ENCODE data around the gene RPL18. TPM values are rescaled to one million over a fixed set of nuclear protein-coding genes. Genes with fewer than 3 reads are reported as not detected.

Gene RPL18
- total and polyA plus RNA-seq, 2 donors = 2,287 to 2,606 TPM

DNA sequence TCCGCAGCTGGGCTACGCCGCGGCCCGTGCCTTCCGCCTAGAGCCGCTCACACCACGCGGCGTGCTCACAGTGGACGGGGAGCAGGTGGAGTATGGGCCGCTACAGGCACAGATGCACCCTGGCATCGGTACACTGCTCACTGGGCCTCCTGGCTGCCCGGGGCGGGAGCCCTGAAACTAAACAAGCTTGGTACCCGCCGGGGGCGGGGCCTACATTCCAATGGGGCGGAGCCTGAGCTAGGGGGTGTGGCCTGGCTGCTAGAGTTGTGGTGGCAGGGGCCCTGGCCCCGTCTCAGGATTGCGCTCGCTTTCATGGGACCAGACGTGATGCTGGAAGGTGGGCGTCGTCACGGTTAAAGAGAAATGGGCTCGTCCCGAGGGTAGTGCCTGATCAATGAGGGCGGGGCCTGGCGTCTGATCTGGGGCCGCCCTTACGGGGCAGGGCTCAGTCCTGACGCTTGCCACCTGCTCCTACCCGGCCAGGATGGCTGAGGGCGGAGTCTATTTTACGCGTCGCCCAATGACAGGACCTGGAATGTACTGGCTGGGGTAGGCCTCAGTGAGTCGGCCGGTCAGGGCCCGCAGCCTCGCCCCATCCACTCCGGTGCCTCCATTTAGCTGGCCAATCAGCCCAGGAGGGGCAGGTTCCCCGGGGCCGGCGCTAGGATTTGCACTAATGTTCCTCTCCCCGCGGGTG, 10.8 kb upstream of the RPL18 start:
- no peak for DNase-seq (ENCODE audit: low read depth in 6 of 9, low spot score in 9 of 9)
- peaks cover 0 to 8% of the 10 kb centered on the region in 2 donors for H3K9me3 ChIP-seq (ENCODE audit: control insufficient read depth in 2 of 2, insufficient read depth in 1 of 2, low read length in 1 of 2)
- WGBS = 91% methylated on average over 48 of the region's 48 CpGs
- no peaks in the 10 kb centered on the region for H3K27me3 ChIP-seq (ENCODE audit: control insufficient read depth in 2 of 2, insufficient read depth in 1 of 2, low read length in 1 of 2)
- peaks cover 12 to 51% of the 10 kb centered on the region in 2 donors for H3K4me1 ChIP-seq (ENCODE audit: control insufficient read depth in 2 of 2, insufficient read depth in 2 of 2, low read length in 2 of 2)
- no peak overlapping the region for H3K4me3 ChIP-seq (ENCODE audit: low read length in 2 of 2)
- H3K27ac ChIP-seq (ENCODE audit: low read depth in 1 of 2, low read length in 1 of 2) = no peak overlapping the region
- peaks cover 48 to 51% of the 10 kb centered on the region in 2 donors for H3K36me3 ChIP-seq (ENCODE audit: control insufficient read depth in 2 of 2, insufficient read depth in 2 of 2, low read length in 1 of 2)

DNA sequence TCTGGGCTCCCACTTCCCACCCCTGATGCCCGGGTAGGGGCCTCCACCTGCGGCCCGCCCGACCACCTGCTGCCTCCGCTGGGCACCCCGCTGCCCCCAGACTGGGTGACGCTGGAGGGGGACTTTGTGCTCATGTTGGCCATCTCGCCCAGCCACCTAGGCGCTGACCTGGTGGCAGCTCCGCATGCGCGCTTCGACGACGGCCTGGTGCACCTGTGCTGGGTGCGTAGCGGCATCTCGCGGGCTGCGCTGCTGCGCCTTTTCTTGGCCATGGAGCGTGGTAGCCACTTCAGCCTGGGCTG, 10.3 kb upstream of the RPL18 start:
- H3K27ac ChIP-seq (ENCODE audit: low read depth in 1 of 2, low read length in 1 of 2) = no peak overlapping the region
- DNase-seq (ENCODE audit: low read depth in 6 of 9, low spot score in 9 of 9) = no peak
- WGBS = 98% methylated on average over 22 of the region's 22 CpGs

DNA sequence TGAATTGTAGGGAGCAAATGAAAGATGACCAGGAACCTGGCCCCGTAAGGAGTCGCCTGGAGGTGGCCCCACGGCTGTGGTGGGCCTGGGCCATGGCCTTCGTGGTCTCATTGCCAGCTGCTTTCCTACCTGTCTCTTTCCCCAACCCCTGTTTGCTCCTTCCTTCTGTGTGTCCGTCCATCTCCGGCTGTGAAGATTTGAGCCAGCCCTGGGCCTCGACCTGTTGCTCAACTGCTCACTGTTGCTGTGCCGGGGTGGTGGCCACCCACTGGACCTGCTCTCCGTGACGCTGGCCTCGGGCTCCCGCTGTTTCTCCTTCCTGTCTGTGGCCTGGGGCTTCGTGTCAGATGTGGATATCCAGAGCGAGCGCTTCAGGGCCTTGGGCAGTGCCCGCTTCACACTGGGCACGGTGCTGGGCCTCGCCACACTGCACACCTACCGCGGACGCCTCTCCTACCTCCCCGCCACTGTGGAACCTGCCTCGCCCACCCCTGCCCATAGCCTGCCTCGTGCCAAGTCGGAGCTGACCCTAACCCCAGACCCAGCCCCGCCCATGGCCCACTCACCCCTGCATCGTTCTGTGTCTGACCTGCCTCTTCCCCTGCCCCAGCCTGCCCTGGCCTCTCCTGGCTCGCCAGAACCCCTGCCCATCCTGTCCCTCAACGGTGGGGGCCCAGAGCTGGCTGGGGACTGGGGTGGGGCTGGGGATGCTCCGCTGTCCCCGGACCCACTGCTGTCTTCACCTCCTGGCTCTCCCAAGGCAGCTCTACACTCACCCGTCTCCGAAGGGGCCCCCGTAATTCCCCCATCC, 9.7 kb upstream of the RPL18 start:
- Histone ChIP-seq H3K27ac (ENCODE audit: low read depth in 1 of 2, low read length in 1 of 2) (peak overlapping the region in 1 of 2 donors; percentile 21), H3K36me3 (ENCODE audit: control insufficient read depth in 2 of 2, insufficient read depth in 2 of 2, low read length in 1 of 2) (peaks cover 48 to 51% of the 10 kb centered on the region in 2 donors), H3K27me3 (ENCODE audit: control insufficient read depth in 2 of 2, insufficient read depth in 1 of 2, low read length in 1 of 2) (no peaks in the 10 kb centered on the region), H3K9me3 (ENCODE audit: control insufficient read depth in 2 of 2, insufficient read depth in 1 of 2, low read length in 1 of 2) (peaks cover 0 to 5% of the 10 kb centered on the region in 2 donors), H3K4me1 (ENCODE audit: control insufficient read depth in 2 of 2, insufficient read depth in 2 of 2, low read length in 2 of 2) (peaks cover 10 to 49% of the 10 kb centered on the region in 2 donors), H3K4me3 (ENCODE audit: low read length in 2 of 2) (no peak overlapping the region)
- DNase-seq (ENCODE audit: low read depth in 6 of 9, low spot score in 9 of 9) = no peak
- 97% methylated on average over 34 of the region's 34 CpGs for WGBS

More for the DNA sequence above, 10.3 kb upstream of the RPL18 start:
- H3K27me3 ChIP-seq (ENCODE audit: control insufficient read depth in 2 of 2, insufficient read depth in 1 of 2, low read length in 1 of 2) = no peaks in the 10 kb centered on the region
- peaks cover 0 to 5% of the 10 kb centered on the region in 2 donors for H3K9me3 ChIP-seq (ENCODE audit: control insufficient read depth in 2 of 2, insufficient read depth in 1 of 2, low read length in 1 of 2)
- no peak overlapping the region for H3K4me3 ChIP-seq (ENCODE audit: low read length in 2 of 2)
- peaks cover 48 to 51% of the 10 kb centered on the region in 2 donors for H3K36me3 ChIP-seq (ENCODE audit: control insufficient read depth in 2 of 2, insufficient read depth in 2 of 2, low read length in 1 of 2)
- peaks cover 14 to 50% of the 10 kb centered on the region in 2 donors for H3K4me1 ChIP-seq (ENCODE audit: control insufficient read depth in 2 of 2, insufficient read depth in 2 of 2, low read length in 2 of 2)

DNA sequence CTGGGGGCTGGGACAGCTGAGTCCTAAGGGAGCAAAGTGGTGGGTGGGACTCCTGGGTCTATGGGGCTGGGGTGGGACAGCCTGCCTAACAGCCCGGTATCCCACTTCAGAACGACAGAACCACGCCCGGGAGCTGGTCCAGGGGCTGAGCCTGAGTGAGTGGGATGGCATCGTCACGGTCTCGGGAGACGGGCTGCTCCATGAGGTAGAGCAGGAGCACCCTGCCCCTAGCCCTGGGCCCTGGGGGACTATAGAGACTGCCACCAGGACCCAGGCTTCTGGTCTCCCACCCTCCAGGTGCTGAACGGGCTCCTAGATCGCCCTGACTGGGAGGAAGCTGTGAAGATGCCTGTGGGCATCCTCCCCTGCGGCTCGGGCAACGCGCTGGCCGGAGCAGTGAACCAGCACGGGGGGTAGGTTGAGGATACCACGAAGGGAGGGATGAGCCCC, 8.9 kb upstream of the RPL18 start:
- WGBS = 97% methylated on average over 17 of the region's 17 CpGs

DNA sequence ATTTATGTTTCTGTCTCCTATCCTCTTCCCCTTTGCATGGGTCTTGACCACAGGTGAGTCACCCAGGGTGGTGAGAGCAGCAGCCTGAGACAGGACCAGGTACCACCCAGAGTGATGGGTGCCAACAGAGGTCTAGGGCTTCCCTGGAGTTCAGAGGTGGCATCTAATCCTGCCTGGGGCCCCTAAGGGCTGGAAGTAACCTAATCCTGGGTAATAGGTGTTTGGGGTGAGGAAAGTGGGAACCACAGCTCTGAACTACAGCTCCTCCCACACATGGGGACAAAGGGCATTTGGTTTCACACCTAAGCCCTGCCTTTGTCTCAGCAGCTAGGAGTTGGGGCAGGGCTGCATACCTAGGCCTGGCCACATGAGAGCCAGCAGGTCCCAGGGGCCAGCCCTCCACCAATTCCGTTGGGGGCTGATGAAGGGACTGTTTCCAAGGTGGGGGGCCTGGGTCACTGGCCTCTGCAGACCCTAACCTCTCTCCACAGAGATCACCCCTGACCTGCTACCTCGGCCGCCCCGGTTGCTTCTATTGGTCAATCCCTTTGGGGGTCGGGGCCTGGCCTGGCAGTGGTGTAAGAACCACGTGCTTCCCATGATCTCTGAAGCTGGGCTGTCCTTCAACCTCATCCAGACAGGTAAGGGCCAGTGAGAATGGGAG, 8.4 kb upstream of the RPL18 start:
- Histone ChIP-seq H3K36me3 (ENCODE audit: control insufficient read depth in 2 of 2, insufficient read depth in 2 of 2, low read length in 1 of 2) (peaks cover 41 to 51% of the 10 kb centered on the region in 2 donors), H3K27me3 (ENCODE audit: control insufficient read depth in 2 of 2, insufficient read depth in 1 of 2, low read length in 1 of 2) (no peaks in the 10 kb centered on the region), H3K27ac (ENCODE audit: low read depth in 1 of 2, low read length in 1 of 2) (peak overlapping the region in 1 of 2 donors; percentile 60), H3K9me3 (ENCODE audit: control insufficient read depth in 2 of 2, insufficient read depth in 1 of 2, low read length in 1 of 2) (peaks cover 0 to 5% of the 10 kb centered on the region in 2 donors), H3K4me1 (ENCODE audit: control insufficient read depth in 2 of 2, insufficient read depth in 2 of 2, low read length in 2 of 2) (peaks cover 10 to 44% of the 10 kb centered on the region in 2 donors), H3K4me3 (ENCODE audit: low read length in 2 of 2) (no peak overlapping the region)
- no peak for DNase-seq (ENCODE audit: low read depth in 6 of 9, low spot score in 9 of 9)
- WGBS = 94% methylated on average over 6 of the region's 6 CpGs

More for the DNA sequence above, 8.9 kb upstream of the RPL18 start:
- H3K4me1 ChIP-seq (ENCODE audit: control insufficient read depth in 2 of 2, insufficient read depth in 2 of 2, low read length in 2 of 2) = peaks cover 10 to 49% of the 10 kb centered on the region in 2 donors
- H3K4me3 ChIP-seq (ENCODE audit: low read length in 2 of 2) = no peak overlapping the region
- H3K27ac ChIP-seq (ENCODE audit: low read depth in 1 of 2, low read length in 1 of 2) = no peak overlapping the region
- peaks cover 46 to 48% of the 10 kb centered on the region in 2 donors for H3K36me3 ChIP-seq (ENCODE audit: control insufficient read depth in 2 of 2, insufficient read depth in 2 of 2, low read length in 1 of 2)
- DNase-seq (ENCODE audit: low read depth in 6 of 9, low spot score in 9 of 9) = no peak
- H3K9me3 ChIP-seq (ENCODE audit: control insufficient read depth in 2 of 2, insufficient read depth in 1 of 2, low read length in 1 of 2) = peaks cover 0 to 5% of the 10 kb centered on the region in 2 donors
- no peaks in the 10 kb centered on the region for H3K27me3 ChIP-seq (ENCODE audit: control insufficient read depth in 2 of 2, insufficient read depth in 1 of 2, low read length in 1 of 2)

DNA sequence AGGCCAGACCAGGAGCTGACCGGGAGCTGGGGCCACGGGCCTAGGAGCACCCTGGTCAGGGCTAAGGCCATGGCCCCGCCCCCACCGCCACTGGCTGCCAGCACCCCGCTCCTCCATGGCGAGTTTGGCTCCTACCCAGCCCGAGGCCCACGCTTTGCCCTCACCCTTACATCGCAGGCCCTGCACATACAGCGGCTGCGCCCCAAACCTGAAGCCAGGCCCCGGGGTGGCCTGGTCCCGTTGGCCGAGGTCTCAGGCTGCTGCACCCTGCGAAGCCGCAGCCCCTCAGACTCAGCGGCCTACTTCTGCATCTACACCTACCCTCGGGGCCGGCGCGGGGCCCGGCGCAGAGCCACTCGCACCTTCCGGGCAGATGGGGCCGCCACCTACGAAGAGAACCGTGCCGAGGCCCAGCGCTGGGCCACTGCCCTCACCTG, 6.9 kb upstream of the RPL18 start:
- no peak for DNase-seq (ENCODE audit: low read depth in 6 of 9, low spot score in 9 of 9)
- H3K9me3 ChIP-seq (ENCODE audit: control insufficient read depth in 2 of 2, insufficient read depth in 1 of 2, low read length in 1 of 2) = peaks cover 0 to 5% of the 10 kb centered on the region in 2 donors
- H3K4me3 ChIP-seq (ENCODE audit: low read length in 2 of 2) = no peak overlapping the region
- peak overlapping the region in 1 of 2 donors; percentile 5 for H3K27ac ChIP-seq (ENCODE audit: low read depth in 1 of 2, low read length in 1 of 2)
- peaks cover 10 to 39% of the 10 kb centered on the region in 2 donors for H3K4me1 ChIP-seq (ENCODE audit: control insufficient read depth in 2 of 2, insufficient read depth in 2 of 2, low read length in 2 of 2)
- H3K27me3 ChIP-seq (ENCODE audit: control insufficient read depth in 2 of 2, insufficient read depth in 1 of 2, low read length in 1 of 2) = no peaks in the 10 kb centered on the region
- WGBS = 98% methylated on average over 30 of the region's 30 CpGs
- H3K36me3 ChIP-seq (ENCODE audit: control insufficient read depth in 2 of 2, insufficient read depth in 2 of 2, low read length in 1 of 2) = peaks cover 34 to 45% of the 10 kb centered on the region in 2 donors

DNA sequence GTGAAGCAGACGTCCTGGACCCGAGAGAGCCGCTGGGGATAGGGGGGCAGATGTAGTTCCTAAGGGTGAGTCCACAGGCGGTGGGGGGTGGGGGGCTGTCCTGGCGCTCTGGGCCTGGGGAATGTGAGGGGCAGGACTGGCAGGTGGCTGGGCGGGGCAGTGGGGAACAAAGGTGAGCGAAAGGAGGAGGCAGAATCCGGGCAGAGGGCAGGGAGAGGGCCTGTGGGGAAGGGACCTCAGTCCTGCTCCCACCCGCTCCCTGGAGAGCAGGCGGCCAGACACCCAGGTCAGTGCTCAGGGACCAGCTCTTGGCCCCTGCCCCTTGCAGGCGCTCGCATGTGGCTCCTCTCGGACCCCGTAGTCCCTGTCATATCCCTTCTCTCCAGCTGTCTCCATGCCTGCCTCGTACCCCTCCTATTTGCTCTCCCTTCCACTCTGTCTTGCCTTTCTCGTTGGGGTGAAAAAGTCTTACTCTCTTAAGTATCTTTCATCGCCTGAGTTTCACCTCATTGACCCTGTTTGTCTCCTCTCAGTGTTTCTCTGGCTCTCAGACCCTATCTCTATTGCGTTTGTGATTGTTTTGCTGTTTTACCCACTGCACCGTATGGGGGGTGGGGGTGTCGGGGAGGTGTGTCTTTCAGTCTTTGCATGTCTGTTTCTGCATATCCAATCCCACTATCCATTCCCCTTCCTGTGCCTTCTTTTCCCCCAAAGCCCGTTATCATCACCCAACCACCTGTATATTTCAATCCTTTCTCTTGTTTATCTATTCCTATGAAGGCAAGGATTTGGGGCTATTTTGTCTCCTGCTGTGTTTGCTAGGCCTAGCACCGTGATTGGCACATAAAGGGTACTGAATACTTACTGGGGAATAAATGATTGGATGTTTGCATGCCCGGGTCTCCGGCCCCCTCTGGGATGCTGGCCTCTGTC, 6.1 kb upstream of the RPL18 start:
- WGBS = 88% methylated on average over 24 of the region's 24 CpGs
- peaks cover 0 to 4% of the 10 kb centered on the region in 2 donors for H3K9me3 ChIP-seq (ENCODE audit: control insufficient read depth in 2 of 2, insufficient read depth in 1 of 2, low read length in 1 of 2)
- peak overlapping the region; percentile 60 for H3K4me3 ChIP-seq (ENCODE audit: low read length in 2 of 2)
- H3K27ac ChIP-seq (ENCODE audit: low read depth in 1 of 2, low read length in 1 of 2) = peak overlapping the region in 1 of 2 donors; percentile 19
- DNase-seq (ENCODE audit: low read depth in 6 of 9, low spot score in 9 of 9) = no peak
- no peaks in the 10 kb centered on the region for H3K27me3 ChIP-seq (ENCODE audit: control insufficient read depth in 2 of 2, insufficient read depth in 1 of 2, low read length in 1 of 2)
- H3K36me3 ChIP-seq (ENCODE audit: control insufficient read depth in 2 of 2, insufficient read depth in 2 of 2, low read length in 1 of 2) = peaks cover 28 to 36% of the 10 kb centered on the region in 2 donors
- H3K4me1 ChIP-seq (ENCODE audit: control insufficient read depth in 2 of 2, insufficient read depth in 2 of 2, low read length in 2 of 2) = peaks cover 10 to 33% of the 10 kb centered on the region in 2 donors

DNA sequence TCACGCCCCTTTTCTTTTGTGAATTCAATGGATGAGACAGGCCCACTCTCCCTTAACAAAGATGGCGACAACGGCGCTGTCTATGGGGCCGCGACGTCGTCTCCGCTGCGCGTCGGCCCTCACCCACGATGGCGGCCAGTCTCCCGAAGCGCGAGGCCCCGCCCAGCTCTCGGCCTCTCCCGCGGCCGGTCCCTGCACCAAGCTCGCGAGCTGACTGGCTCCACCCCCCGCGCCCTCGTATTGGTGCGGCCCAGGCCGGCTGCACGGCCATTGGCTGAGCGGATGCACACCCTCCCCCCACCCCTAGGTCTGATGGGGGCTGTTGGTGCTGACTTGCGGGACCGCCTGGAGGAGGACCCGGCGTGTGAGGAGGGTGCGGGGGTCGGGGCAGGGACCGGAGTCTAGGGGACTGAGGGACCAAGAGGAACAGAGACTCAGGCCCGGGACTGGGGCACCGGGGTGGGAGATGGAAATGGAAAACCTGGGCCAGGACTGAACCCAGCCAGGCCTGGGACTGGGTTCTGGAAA, 5.2 kb upstream of the RPL18 start:
- DNase-seq (ENCODE audit: low read depth in 6 of 9, low spot score in 9 of 9) = peak; percentile 86 to 98 (median 95)
- Histone ChIP-seq H3K9me3 (ENCODE audit: control insufficient read depth in 2 of 2, insufficient read depth in 1 of 2, low read length in 1 of 2) (no peaks in the 10 kb centered on the region), H3K4me3 (ENCODE audit: low read length in 2 of 2) (peak overlapping the region; percentile 60), H3K36me3 (ENCODE audit: control insufficient read depth in 2 of 2, insufficient read depth in 2 of 2, low read length in 1 of 2) (peaks cover 20 to 27% of the 10 kb centered on the region in 2 donors), H3K27ac (ENCODE audit: low read depth in 1 of 2, low read length in 1 of 2) (peak overlapping the region; percentile 76 to 85), H3K27me3 (ENCODE audit: control insufficient read depth in 2 of 2, insufficient read depth in 1 of 2, low read length in 1 of 2) (no peaks in the 10 kb centered on the region), H3K4me1 (ENCODE audit: control insufficient read depth in 2 of 2, insufficient read depth in 2 of 2, low read length in 2 of 2) (peaks cover 10 to 32% of the 10 kb centered on the region in 2 donors)
- WGBS = 1% methylated on average over 40 of the region's 40 CpGs
